Measurements from ENCODE around the gene CLHC1.
A peak's percentile ranks its signal among the peaks of the same experiment; 100 is the strongest.
"Not testable (repeated sequence)": the region's sequence is repeated elsewhere in the genome, so short reads cannot be mapped to it uniquely, and the experiment has no call there.

CLHC1 gene

GRCh38 chr2:55152475-55153412, 79.3 kb downstream of the CLHC1 start:
- peak; percentile 32 to 38 for DNase-seq

- DNase-seq: no peak
Measured at GRCh38 chr2:55151733-55152433, 80.2 kb downstream of the CLHC1 start.

GRCh38 chr2:55150834-55151233, 81.3 kb downstream of the CLHC1 start:
- DNase-seq: no peak

DNA sequence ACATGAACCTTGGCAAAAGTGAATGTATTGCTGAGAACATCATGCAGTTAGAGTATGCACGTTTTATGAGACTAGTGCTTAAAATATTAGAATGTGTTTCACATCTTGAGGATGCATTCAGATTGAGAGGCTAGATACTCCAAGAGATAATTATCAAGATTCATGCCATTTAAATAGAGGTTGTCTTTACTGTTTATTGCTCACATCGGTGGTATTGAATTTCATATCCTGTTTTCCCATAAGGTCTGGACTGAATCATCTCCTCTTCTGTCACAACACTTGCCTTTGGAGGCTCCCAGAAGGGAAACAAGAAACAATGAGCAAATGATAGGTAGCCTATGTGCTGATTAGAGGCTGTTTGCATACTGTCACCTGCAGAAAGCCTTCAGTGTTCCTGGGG, 83.8 kb downstream of the CLHC1 start:
- DNase-seq: no peak

DNA sequence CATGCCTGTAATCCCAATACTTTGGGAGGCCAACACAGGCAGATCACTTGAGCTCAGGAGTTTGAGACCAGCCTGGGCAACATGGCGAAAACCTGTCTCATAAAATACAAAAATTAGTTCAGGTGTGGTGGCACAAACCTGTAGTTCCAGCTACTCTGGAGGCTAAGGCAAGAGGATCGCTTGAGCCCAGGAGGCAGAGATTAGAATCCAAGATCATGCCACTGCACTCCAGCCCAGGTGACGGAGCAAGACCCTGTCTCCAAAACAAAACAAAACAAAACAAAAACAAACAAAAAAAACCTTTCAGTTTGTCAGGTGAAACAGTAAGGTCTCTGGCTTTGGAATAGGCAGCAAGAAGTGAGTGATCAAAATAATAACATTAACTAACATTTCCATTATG, 84.6 kb downstream of the CLHC1 start:
- no peak for DNase-seq

DNA sequence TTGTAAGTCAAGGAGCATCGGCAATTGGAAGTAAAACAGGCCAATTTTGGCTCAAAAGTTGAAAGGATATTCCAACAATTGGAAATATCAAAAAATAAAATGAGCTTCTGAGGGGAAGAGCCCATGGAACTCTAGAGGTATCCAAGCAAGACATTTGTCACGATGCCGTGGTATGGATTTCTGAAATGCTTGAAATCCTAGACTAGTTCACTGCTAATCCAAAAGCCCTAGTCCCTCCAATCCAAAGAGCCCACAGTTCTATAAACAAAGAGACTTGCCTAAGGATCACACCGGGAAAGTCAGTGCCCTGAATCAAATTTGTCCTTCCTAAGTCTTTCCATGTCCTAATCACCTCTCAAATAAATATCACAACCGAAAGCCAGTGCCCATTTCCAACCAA, 85.1 kb downstream of the CLHC1 start:
- DNase-seq: no peak

- no peak for DNase-seq
Measured at GRCh38 chr2:55146263-55146662, 85.8 kb downstream of the CLHC1 start.

DNA sequence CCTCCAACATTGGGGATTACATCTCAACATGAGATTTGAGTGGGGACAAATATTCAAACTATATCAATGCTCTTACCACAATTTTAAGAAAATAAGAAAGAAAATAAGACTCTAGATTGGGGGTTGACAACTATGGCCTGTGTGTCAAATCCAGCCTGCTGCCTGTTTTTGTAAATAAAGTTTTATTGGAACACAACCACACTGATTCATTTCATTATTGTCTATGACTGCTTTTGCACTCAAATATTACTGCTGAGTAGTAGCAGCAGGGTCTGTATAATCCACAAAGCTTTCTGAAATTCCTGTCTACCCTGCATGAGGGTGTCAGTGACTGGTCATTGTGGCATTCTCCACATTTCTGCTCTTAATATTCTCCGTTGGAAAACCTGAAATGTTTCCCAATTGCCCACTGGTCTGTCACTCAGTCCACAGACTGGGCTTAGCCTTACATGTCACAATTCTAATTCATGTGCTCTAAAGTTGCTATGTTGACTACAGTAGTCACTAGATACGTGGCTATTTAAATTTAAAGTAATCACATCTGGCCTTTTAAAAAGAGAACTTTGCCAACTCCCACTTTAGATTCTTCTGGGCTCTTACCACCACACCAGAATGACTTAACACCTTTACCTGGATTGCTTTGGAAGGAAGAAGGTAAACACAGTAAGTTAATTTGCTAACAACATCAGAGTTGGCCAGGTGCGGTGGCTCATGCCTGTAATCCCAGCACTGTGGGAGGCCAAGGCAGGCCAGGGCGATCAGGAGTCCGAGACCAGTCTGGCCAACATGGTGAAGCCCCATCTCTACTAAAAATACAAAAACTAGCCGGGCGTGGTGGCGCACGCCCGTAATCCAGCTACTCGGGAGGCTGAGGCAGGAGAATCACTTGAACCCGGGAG, 86.9 kb downstream of the CLHC1 start:
- no peak for DNase-seq

DNA sequence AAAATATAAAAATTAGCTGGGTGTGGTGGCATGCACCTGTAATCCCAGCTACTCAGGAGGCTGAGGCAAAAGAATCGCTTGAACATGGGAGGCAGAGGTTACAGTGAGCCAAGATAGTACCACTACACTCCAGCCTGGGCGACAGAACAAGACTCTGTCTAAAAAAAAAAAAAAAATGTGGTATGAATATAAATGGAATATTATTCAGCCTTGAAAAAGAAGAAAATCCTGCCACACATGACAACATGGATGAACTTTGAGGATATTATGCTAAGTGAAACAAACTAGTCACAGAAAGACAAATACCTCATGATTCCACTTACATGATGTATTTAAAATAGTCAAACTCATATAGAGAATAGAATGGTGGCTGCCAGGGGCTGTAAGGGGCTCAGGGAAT, 88.4 kb downstream of the CLHC1 start:
- not testable (repeated sequence) for DNase-seq

GRCh38 chr2:55142518-55142917, 89.6 kb downstream of the CLHC1 start:
- DNase-seq: no peak

DNA sequence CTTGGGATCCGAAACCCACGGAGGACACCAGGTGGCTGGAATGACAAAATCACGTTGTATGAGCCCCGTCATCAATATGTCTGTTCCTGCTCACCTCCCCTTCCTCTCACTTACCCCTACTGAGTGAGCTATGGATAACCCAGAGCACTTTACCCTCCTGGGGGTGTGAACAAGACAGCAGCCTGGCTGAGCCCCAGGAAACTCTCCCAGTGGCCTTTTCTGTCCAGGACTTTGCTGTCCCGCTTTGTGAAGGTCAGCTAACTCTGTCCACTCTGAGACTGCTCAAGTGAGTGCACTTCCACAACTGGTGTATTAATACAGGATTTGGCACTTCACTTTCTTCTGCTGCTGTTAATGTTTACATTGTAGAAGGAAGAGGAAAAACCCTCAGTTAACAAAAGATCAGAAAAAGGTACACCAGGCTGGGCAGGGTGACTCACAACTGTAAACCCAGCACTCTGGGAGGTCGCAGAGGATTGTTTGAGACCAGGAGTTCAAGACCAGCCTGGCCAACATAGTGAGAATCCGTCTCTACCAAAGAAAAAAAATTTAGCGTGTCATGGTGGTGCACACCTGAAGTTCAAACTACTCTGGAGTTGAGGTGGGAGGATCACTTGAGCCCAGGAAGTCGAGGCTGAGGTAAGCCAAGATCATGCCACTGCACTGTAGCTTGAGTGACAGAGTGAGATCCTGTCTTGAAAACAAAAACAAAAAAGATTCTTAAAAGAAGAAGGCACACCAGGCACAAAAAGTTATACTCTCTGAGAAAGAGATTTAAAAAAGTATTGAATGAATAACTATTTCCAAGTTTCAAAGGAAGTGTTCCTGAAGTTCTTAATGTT, 90.3 kb downstream of the CLHC1 start:
- DNase-seq: no peak

- no peak for DNase-seq
Measured at GRCh38 chr2:55140316-55141219, 91.5 kb downstream of the CLHC1 start.

DNA sequence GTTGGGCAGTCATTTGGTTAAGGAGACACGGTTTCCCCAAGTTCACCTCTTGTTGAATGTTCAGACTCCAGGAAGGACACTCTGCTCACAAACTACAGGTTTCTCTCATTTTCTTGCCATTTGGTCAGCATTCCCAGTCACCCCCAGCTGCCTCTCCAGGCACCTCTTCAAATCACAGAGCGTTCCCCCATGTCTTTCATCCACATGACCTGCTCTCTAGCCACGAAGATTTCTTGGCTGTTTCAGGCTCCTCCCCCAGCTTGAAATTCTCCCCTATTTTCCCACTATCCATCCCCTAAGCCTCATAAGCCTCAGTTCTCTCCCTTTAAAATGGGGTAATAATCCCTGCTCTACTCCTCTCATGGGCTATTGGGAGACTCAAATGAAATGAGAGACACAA, 92.8 kb downstream of the CLHC1 start:
- DNase-seq: no peak

DNA sequence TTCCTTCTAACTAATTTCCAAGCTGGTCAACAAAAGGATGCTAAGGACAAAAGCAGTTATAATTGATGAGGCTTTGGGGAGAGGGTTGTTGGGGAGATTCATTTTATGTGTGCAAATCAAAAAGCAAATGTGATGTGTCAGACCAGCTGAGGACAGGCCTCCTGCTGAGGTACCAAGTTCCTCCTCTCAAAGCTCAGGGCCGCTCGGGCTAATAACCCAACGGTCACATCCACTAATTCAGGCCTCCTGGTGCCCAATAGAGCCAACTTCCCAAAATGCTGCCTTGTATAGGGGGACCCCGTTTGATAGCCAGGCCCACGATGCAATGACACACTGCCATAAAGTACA, 93.2 kb downstream of the CLHC1 start:
- DNase-seq: no peak

- DNase-seq: no peak
Measured at GRCh38 chr2:55138014-55138881, 93.8 kb downstream of the CLHC1 start.

- DNase-seq: peak; percentile 70 to 87
Measured at GRCh38 chr2:55137024-55137958, 94.8 kb downstream of the CLHC1 start.

- no peak for DNase-seq
Measured at GRCh38 chr2:55136138-55136541, 96.0 kb downstream of the CLHC1 start.

DNA sequence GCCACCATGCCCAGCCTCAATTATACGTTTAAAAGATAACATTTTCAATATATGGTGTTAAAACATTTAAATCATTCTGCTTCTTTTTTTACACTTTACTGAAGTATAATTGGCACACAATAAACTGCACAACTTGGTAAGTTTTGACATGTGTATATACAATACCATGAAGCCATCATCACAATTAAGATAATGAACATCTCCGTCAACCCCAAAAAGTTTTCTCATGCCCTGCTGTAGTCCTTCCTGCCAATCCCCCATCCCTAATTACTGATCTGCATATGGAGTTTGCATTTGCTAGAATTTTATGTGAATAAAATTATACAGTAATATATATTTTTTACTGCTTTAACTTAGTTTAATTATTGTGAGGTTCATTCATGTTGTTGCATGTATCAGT, 96.6 kb downstream of the CLHC1 start:
- DNase-seq: no peak

GRCh38 chr2:55134316-55134706, 97.8 kb downstream of the CLHC1 start:
- DNase-seq: no peak
